GM12878 (cell line): ENCODE measurements around the gene CNDP1. TPM values are rescaled to one million over a fixed set of nuclear protein-coding genes. Genes with fewer than 3 reads are reported as not detected.

Source experiments
- ATAC-seq: fragments of 200-7000 bp; cut with Tn5 transposase; 3 replicates; pipeline ENCODE4 v1.9.1; 2020; ENCODE audit warnings: mild to moderate bottlenecking, moderate library complexity
- BruUV-seq: library from RNA; stranded (reverse); fragments of 400-500 nt; replicated peaks from 2 replicates; lab custom pipeline; 2021; lab: Mats Ljungman, UMichigan
- CTCF ChIA-PET: fragments of 300-600 bp; sonication (Branson Sonifier 250); formaldehyde crosslinking; extraction: SDS; loops from one replicate; lab custom pipeline; 2021; ENCODE audit warnings: inconsistent platforms; lab: Yijun Ruan, JAX
- POLR2A ChIA-PET: fragments of 350-600 bp; formaldehyde crosslinking; extraction: SDS; loops from one replicate; lab custom pipeline; 2021; ENCODE audit warnings: inconsistent platforms; lab: Charles Lee
- RAD21 ChIA-PET: fragments of 300-600 bp; sonication (Branson Sonifier 250); formaldehyde crosslinking; loops from one replicate; lab custom pipeline; 2023; ENCODE audit warnings: antibody characterized with exemption; ENCODE audit not compliant: unreplicated experiment; lab: Charles Lee
- SMC1A ChIA-PET: fragments of 300-600 bp; sonication (Branson Sonifier 250); formaldehyde crosslinking; loops from one replicate; lab custom pipeline; 2023; ENCODE audit not compliant: unreplicated experiment, uncharacterized antibody; lab: Charles Lee
- DNase-seq: peaks from one replicate; pipeline ENCODE4 v3.0.0-alpha.2; 2011; ENCODE audit warnings: low read depth, low spot score
- FAIRE-seq: peaks from 3 replicates; lab custom pipeline; 2011; peaks lifted over from hg19 to GRCh38; lab: Jason Lieb, UNC
- H2AFZ ChIP-seq: 2 replicates; pipeline ENCODE4 v1.6.0; 2011; ENCODE audit warnings: low read depth, low read length, control low read depth; ENCODE audit not compliant: control insufficient read depth
- H3K27ac ChIP-seq: 2 replicates; pipeline ENCODE4 v1.5.1; 2011; ENCODE audit warnings: control low read depth; ENCODE audit not compliant: control insufficient read depth, insufficient read depth
- H3K27me3 ChIP-seq, 2 experiments: replicated peaks in 1 of 2; 2 replicates each; pipeline versions ENCODE4 v1.6.0 to v1.6.1; 2011; ENCODE audit warnings: low read length in 1 of 2; ENCODE audit not compliant: control insufficient read depth in 2 of 2, insufficient read depth in 2 of 2
- H3K36me3 ChIP-seq, 2 experiments: 2 replicates each; pipeline ENCODE4 v1.5.1; 2011; ENCODE audit warnings: low read length in 1 of 2; ENCODE audit not compliant: control insufficient read depth in 2 of 2, insufficient read depth in 2 of 2
- H3K4me1 ChIP-seq: 2 replicates; pipeline ENCODE4 v1.6.1; 2011; ENCODE audit warnings: mild to moderate bottlenecking, low read length, moderate library complexity, mixed read lengths; ENCODE audit not compliant: control insufficient read depth, insufficient read depth
- H3K4me2 ChIP-seq: 2 replicates; pipeline ENCODE4 v1.6.0; 2011; ENCODE audit warnings: control low read depth; ENCODE audit not compliant: control insufficient read depth, insufficient read depth
- H3K4me3 ChIP-seq: fragments of 200-600 bp; sonication (generic); 2 replicates; pipeline ENCODE4 v1.5.1; 2016
- H3K79me2 ChIP-seq: 2 replicates; pipeline ENCODE4 v1.6.0; 2011; ENCODE audit warnings: low read length; ENCODE audit not compliant: control insufficient read depth, insufficient read depth
- H3K9ac ChIP-seq: 2 replicates; pipeline ENCODE4 v1.8.0; 2011; ENCODE audit warnings: low read length, control low read depth, mixed read lengths; ENCODE audit not compliant: control insufficient read depth, insufficient read depth
- H3K9me3 ChIP-seq: replicated peaks from 3 replicates; pipeline ENCODE4 v1.5.1; 2011; ENCODE audit warnings: mild to moderate bottlenecking, low read length; ENCODE audit not compliant: control insufficient read depth, insufficient read depth
- H4K20me1 ChIP-seq: 2 replicates; pipeline ENCODE4 v1.6.0; 2011; ENCODE audit not compliant: control insufficient read depth, insufficient read depth
- EZH2 ChIP-seq: IDR thresholded peaks from 2 replicates; pipeline ENCODE4 v1.6.1; 2012; ENCODE audit warnings: low read depth, mild to moderate bottlenecking, control low read depth, inconsistent platforms, low read length, borderline replicate concordance; ENCODE audit not compliant: control insufficient read depth
- HDGF ChIP-seq: fragments of 450-650 bp; IDR thresholded peaks from 2 replicates; pipeline ENCODE4 v1.6.1; 2016; ENCODE audit warnings: antibody characterized with exemption
- IRF4 ChIP-seq: IDR thresholded peaks from 2 replicates; pipeline ENCODE4 v1.6.1; 2011; ENCODE audit warnings: low read depth, low read length
- STAT3 ChIP-seq: IDR thresholded peaks from 2 replicates; pipeline ENCODE4 v1.6.1; 2011; ENCODE audit warnings: low read depth, low read length, improper control_type of control experiment
- WGBS: methylation state at CpG from one replicate; pipeline ENCODE4 v1.1.6; 2016; ENCODE audit warnings: low lambda C conversion rate; ENCODE audit not compliant: insufficient replicate concordance, insufficient coverage; ENCODE audit errors: missing lambda C conversion rate; 5-methylcytosine and 5-hydroxymethylcytosine counted together
- in situ Hi-C: fragments of 300-500 bp; cut with MboI; formaldehyde crosslinking; loops from 9 replicates; pipeline ENCODE4 v1.14.3; 2018; ENCODE audit warnings: mixed read lengths
- intact Hi-C: fragments of 100-400 bp; cut with micrococcal nuclease; formaldehyde crosslinking; loops from one replicate; pipeline ENCODE4 v1.14.2; 2022; ENCODE audit not compliant: unreplicated experiment
- polyA plus RNA-seq, 11 experiments: library from polyadenylated mRNA; depleted of rRNA in 4 of 11; unstranded in 6 of 11; stranded (reverse) in 5 of 11; fragments of >200 nt; fragmentation: Nextera tagmentation in 4 of 11; fragmentation: Illumina TruSeq in 1 of 11; extraction: Ambion mirVana in 4 of 11; extraction: Trizol in 1 of 11; gene quantifications; 1 replicate in 1 of 11; 2 replicates in 10 of 11; pipeline versions ENCODE4 v1.2.1 to v1.2.3, GENCODE V29; 2011 to 2016; ENCODE audit warnings: inconsistent platforms in 2 of 11, missing spikeins in 2 of 11, low read depth in 1 of 11
- total RNA-seq, 4 experiments: library from RNA; depleted of rRNA in 3 of 4; stranded (reverse); fragments of >200 nt in 3 of 4; fragmentation: Illumina TruSeq in 1 of 4; extraction: Trizol in 1 of 4; gene quantifications; 2 replicates each; pipeline versions ENCODE4 v1.2.1 to v1.2.3, GENCODE V29; 2013 to 2021
- TF ChIP-seq, protein P1 (sequence below): fragments of 450-650 bp; IDR thresholded peaks from 2 replicates; pipeline ENCODE4 v1.6.1; 2017; ENCODE audit warnings: mild to moderate bottlenecking, moderate library complexity

The CNDP1 gene
- total and polyA plus RNA-seq, 10 of the 15 experiments (the other 5 are each of a cell fraction or from before 2014, with no cell fraction given): 0.04 to 0.05 TPM; not detected in 8

- H3K79me2 ChIP-seq: no peaks in the 10 kb centered on the region
- H2AFZ ChIP-seq: no peak overlapping the region
- ChIA-PET POLR2A (no interaction called here), CTCF (no interaction called here), RAD21 (no interaction called here), SMC1A (no interaction called here)
- in situ Hi-C loops: no loop called here
- H3K4me3 ChIP-seq: no peak overlapping the region
- no peaks in the 10 kb centered on the region for H4K20me1 ChIP-seq
- intact Hi-C loops: no loop called here
- H3K4me1 ChIP-seq: peaks cover 5% of the 10 kb centered on the region
- no peak for DNase-seq
- H3K9ac ChIP-seq: no peak overlapping the region
- no peak for ATAC-seq
- no peak for FAIRE-seq
- BruUV-seq: no TSS peak
- no peaks in the 10 kb centered on the region for H3K36me3 ChIP-seq
- no peak overlapping the region for H3K27ac ChIP-seq
- TF ChIP-seq HDGF (no peak), IRF4 (no peak), EZH2 (no peak), STAT3 (no peak)
- TF ChIP-seq, protein P1, sequence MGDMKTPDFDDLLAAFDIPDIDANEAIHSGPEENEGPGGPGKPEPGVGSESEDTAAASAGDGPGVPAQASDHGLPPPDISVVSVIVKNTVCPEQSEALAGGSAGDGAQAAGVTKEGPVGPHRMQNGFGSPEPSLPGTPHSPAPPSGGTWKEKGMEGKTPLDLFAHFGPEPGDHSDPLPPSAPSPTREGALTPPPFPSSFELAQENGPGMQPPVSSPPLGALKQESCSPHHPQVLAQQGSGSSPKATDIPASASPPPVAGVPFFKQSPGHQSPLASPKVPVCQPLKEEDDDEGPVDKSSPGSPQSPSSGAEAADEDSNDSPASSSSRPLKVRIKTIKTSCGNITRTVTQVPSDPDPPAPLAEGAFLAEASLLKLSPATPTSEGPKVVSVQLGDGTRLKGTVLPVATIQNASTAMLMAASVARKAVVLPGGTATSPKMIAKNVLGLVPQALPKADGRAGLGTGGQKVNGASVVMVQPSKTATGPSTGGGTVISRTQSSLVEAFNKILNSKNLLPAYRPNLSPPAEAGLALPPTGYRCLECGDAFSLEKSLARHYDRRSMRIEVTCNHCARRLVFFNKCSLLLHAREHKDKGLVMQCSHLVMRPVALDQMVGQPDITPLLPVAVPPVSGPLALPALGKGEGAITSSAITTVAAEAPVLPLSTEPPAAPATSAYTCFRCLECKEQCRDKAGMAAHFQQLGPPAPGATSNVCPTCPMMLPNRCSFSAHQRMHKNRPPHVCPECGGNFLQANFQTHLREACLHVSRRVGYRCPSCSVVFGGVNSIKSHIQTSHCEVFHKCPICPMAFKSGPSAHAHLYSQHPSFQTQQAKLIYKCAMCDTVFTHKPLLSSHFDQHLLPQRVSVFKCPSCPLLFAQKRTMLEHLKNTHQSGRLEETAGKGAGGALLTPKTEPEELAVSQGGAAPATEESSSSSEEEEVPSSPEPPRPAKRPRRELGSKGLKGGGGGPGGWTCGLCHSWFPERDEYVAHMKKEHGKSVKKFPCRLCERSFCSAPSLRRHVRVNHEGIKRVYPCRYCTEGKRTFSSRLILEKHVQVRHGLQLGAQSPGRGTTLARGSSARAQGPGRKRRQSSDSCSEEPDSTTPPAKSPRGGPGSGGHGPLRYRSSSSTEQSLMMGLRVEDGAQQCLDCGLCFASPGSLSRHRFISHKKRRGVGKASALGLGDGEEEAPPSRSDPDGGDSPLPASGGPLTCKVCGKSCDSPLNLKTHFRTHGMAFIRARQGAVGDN: no peak
- no peaks in the 10 kb centered on the region; the same call in 2 of the 3 replicates for H3K9me3 ChIP-seq
- H3K27me3 ChIP-seq: no peaks in the 10 kb centered on the region; a peak in 1 of 4 replicates
- no peak overlapping the region for H3K4me2 ChIP-seq
- WGBS: 88% methylated on average over 12 of the region's 12 CpGs
These were observed 634 bp upstream of the CNDP1 start for GRCh38 chr18:74533666-74534065.
